ENCODE data around the gene NINJ2.

Gene NINJ2

DNA sequence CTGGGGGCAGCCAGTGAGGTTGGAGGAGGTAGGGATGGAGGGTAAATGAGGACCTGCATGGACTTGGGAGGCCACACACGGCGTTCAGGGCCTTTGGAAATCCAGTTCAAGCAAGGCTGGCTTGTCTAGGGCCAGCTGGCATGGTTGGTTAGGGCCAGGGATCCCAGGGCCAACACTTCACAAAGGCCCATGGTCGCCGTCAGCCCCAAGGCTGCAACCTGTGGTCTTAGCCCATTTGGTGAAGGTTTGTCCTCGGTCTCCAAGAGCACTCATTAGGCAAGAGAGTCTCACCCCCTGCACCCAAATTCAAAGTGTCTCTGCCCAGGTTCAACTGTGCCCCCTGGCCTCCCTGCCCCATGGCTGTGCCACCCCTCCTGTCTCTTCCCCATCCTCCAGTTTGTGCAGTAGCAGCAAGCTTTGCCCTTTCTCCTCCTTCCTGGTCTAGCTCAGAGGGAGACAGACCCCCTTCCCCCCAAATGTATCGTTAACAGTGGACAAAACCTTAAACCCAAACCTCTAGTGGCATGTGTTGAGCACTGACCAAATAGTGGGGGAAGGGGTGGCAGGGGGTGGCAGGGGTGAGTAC, 94.1 kb downstream of the NINJ2 start:
- DNase-seq (ENCODE audit: low spot score): no peak

DNA sequence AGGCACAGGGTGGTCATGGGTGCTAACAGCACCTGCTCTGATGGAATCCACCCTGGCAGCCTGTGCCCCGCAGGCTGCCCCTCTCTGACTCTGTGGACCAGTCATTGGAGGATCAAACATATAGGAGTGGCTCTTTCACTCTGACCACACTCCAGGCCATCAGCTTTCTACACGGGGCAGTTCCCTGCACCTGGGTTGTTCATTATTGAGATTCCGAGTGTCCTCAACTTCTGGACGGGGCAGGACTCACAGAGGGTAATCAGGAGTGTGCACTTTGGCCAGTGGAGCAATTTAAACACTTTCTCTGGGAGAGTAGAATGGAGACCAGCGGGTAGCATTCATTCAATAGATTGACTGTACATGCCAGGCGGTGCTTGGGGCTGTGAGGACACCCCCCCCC, 94.8 kb downstream of the NINJ2 start:
- DNase-seq (ENCODE audit: low spot score): no peak

GRCh38 chr12:565589-566105, 97.6 kb downstream of the NINJ2 start:
- no peak for DNase-seq (ENCODE audit: low spot score)

GRCh38 chr12:565161-565560, 98.1 kb downstream of the NINJ2 start:
- no peak for DNase-seq (ENCODE audit: low spot score)

- no peak for DNase-seq (ENCODE audit: low spot score)
These were observed 99.4 kb downstream of the NINJ2 start for GRCh38 chr12:563787-564298.

- no peak for DNase-seq (ENCODE audit: low spot score)
These were observed 99.9 kb downstream of the NINJ2 start for GRCh38 chr12:563250-563781.

DNA sequence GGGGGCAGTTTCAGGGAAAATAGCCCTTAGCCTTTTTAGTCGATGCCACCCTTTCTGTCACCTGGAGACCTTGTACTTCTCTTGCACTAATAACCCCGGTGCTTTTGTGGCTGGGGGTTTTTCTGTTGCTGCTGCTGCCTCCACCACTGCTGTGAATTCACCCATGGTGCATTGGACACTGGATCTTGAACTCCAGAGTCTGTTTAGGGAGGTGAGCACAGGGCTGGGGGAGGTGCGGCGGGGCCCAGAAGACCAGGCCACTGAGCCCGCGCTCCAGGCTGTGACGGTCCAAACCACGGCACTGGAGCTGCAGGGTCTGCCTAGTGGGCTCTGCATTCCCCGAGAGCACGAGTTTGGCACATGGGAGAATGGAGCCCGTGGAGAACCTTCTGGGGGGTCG, 100.6 kb downstream of the NINJ2 start:
- no peak for DNase-seq (ENCODE audit: low spot score)

- peak; percentile 77 for DNase-seq (ENCODE audit: low spot score)
These were observed 101.2 kb downstream of the NINJ2 start for GRCh38 chr12:561908-562593.

DNA sequence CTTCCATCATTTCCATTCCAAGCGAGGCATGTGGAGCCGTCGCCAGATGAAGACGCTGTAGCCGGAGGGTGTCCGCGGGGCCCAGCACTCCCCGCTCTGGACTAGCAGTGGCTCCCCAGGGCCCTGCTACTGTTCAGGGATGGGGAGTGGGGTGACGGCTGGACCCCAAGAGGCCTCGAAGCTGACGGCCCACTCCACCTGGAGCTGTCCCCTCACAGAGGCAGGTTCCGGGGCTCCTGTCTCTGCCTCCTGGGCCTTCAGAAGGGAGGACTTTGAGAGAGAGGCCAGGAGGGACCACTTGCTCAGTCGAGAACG, 101.9 kb downstream of the NINJ2 start:
- DNase-seq (ENCODE audit: low spot score): no peak

GRCh38 chr12:560691-561390, 102.4 kb downstream of the NINJ2 start:
- no peak for DNase-seq (ENCODE audit: low spot score)

GRCh38 chr12:559906-560455, 103.3 kb downstream of the NINJ2 start:
- DNase-seq (ENCODE audit: low spot score): peak; percentile 23

DNA sequence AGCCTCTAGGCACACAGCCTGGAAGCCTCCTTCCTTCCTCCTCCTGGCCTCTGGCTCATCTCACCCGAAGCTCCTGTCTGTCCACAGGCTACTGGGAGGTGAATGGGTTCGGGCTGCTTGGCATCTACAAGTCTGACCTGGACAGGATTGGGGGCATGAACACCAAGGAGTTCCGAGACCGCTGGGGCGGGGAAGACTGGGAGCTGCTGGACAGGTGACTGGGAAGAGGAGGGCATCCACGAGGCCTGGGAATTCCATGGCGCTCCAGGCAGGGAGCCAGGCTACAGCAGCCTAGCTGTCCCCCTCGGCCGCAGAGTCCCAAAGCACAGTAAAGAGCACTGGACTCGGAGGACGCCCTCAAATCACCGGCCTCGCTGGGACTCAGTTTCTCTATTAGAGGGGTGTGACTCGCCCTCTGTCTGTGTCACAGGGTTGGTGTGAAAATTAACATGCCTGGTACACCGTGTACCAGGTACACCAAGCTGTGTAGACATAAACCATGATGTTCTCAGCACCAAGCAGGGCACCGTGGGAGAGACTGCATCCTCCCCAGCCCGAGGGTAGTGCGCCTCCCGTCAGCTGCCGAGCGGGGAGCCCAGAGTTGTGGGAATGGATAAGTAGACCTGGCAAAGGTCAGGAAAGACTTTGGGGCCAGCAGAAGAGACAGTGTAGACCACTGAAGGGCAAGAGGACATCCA, 103.9 kb downstream of the NINJ2 start:
- no peak for DNase-seq (ENCODE audit: low spot score)

GRCh38 chr12:558580-558979, 104.7 kb downstream of the NINJ2 start:
- DNase-seq (ENCODE audit: low spot score): peak; percentile 67

- DNase-seq (ENCODE audit: low spot score): no peak
These were observed 106.7 kb downstream of the NINJ2 start for GRCh38 chr12:556498-556897.

DNA sequence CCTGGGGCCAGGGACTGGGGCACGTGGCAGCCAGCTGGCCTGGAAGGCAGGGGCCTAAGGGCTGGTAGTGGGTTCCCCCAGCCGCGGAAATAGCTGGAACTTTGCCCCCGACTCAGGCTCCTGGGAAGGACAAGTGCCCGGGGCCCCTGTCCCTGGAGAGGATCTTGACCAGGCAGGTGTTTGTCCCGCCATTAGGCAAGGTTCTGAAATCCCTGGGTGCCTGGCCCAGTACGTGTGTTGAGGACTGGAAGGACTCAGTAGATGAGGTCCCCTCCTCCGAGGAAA, 109.3 kb downstream of the NINJ2 start:
- no peak for DNase-seq (ENCODE audit: low spot score)

DNA sequence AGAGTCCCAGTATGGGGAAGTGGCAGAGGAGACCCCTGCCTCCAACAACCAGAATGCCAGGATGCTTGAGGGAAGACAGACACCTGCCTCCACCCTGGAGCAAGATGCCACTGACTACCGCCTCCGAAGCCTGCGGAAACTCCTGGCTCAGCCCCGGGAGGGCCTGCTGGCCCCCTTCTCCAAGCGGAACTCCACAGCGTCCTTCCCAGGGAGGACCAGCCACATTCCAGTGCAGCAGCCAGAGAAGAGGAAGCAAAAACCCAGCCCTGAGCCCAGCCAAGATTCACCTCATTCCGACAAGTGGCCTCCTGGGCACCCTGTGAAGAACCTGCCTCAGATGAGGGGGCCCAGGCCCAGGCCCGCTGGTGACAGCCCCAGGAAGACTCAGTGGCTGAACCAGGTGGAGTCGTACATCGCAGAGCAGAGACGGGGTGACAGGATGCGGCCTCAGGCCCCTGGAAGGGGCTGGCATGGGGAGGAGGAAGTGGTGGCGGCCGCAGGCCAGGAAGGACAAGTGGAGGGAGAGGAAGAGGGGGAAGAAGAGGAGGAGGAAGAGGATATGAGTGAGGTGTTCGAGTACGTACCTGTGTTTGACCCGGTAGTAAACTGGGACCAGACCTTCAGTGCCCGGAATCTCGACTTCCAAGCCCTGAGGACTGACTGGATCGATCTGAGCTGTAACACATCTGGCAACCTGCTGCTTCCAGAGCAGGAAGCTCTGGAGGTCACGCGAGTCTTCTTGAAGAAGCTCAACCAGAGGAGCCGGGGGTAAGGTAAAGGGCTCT, 109.8 kb downstream of the NINJ2 start:
- DNase-seq (ENCODE audit: low spot score): no peak

- no peak for DNase-seq (ENCODE audit: low spot score)
These were observed 110.8 kb downstream of the NINJ2 start for GRCh38 chr12:552466-552865.

- no peak for DNase-seq (ENCODE audit: low spot score)
These were observed 112.6 kb downstream of the NINJ2 start for GRCh38 chr12:550473-551260.

- no peak for DNase-seq (ENCODE audit: low spot score)
These were observed 113.7 kb downstream of the NINJ2 start for GRCh38 chr12:549476-550082.

DNA sequence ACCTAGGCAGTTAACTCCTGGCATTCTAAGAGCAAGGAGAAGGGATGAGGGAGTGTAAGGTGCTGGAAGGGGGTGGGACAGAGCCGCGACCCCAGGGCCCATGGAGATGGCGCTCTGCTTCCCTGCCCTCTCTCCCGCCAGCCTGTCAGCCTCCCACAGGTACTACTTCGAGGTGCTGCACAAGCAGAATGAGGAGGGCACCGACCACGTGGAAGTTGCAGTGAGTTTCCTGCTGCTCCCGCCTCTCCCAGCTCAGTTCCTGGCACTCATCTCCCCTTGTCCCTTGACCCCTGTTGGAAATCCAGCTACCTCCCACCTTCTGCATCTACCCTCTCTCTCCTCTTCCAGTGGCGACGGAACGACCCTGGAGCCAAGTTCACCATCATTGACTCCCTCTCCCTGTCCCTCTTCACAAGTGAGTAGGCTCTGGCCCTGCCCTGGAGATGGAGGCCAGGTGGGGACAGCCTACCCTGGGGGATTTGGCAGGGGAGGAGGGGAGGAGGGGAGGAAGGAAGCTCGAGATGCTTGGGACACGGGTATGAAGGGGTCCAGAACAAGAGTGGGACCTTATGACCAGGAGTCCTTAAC, 115.3 kb downstream of the NINJ2 start:
- no peak for DNase-seq (ENCODE audit: low spot score)

Data from hematopoietic multipotent progenitor cell treated with erythropoietin and hydrocortisone succinate and interleukin-3 and kit ligand, for 17 days (in vitro differentiated cells).